ENCODE results near the gene SLC46A3. TPM values are rescaled to one million over a fixed set of nuclear protein-coding genes. Genes with fewer than 3 reads are reported as not detected.
A peak's percentile ranks its signal among the peaks of the same experiment; 100 is the strongest.

The SLC46A3 gene
- total RNA-seq, 1 donor from 2014 or later = 13.2 TPM

DNA sequence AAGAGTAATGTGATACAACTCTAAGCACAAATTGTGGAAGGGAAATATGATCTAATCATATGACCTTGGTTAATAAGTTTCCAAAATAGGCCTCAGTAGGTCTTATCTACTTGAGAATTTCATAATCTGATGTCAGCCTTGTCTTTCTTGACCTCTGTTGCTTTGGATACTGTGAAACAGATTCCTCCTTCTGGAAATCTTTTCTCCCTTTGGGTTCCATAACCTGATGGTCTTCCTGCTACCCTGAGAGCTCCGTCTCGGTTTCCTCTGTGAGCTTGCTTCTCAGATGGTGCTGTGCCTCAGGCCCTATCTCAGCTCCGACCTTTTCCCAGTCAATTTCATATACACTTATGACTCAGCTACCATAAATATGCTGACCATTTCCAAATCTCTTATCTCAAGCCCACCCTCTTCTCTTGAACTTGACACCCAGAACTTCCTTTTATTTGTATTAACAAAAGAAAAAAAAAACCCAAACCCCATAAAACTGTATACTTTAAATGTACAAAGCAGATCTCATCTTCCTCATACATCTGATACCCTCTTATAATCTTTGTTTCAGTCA is 6.4 kb upstream of the SLC46A3 start:
- Mint-ChIP-seq H3K36me3 (ENCODE audit: unreplicated experiment) (no peaks in the 10 kb centered on the region), H3K27ac (ENCODE audit: unreplicated experiment) (no peak overlapping the region)

GRCh38 chr13:28723806-28724205 is 5.0 kb upstream of the SLC46A3 start:
- Mint-ChIP-seq H3K27ac (ENCODE audit: unreplicated experiment) (no peak overlapping the region), H3K4me3 (ENCODE audit: unreplicated experiment) (no peak overlapping the region), H3K4me1 (ENCODE audit: unreplicated experiment) (peaks cover 15% of the 10 kb centered on the region), H3K9me3 (ENCODE audit: unreplicated experiment) (no peaks in the 10 kb centered on the region), H3K36me3 (ENCODE audit: unreplicated experiment) (no peaks in the 10 kb centered on the region), H3K27me3 (ENCODE audit: unreplicated experiment) (no peaks in the 10 kb centered on the region)
- no peak for TF ChIP-seq CTCF (IDR thresholded peaks at IDR 0.05)
- no peak for DNase-seq (ENCODE audit: extremely low spot score, unreplicated experiment)

More for the DNA sequence above, 6.4 kb upstream of the SLC46A3 start:
- Mint-ChIP-seq H3K27me3 (ENCODE audit: unreplicated experiment) (no peaks in the 10 kb centered on the region), H3K4me1 (ENCODE audit: unreplicated experiment) (peaks cover 2% of the 10 kb centered on the region), H3K4me3 (ENCODE audit: unreplicated experiment) (no peak overlapping the region), H3K9me3 (ENCODE audit: unreplicated experiment) (no peaks in the 10 kb centered on the region)
- DNase-seq (ENCODE audit: extremely low spot score, unreplicated experiment) = no peak
- TF ChIP-seq CTCF (IDR thresholded peaks at IDR 0.05) = no peak

DNA sequence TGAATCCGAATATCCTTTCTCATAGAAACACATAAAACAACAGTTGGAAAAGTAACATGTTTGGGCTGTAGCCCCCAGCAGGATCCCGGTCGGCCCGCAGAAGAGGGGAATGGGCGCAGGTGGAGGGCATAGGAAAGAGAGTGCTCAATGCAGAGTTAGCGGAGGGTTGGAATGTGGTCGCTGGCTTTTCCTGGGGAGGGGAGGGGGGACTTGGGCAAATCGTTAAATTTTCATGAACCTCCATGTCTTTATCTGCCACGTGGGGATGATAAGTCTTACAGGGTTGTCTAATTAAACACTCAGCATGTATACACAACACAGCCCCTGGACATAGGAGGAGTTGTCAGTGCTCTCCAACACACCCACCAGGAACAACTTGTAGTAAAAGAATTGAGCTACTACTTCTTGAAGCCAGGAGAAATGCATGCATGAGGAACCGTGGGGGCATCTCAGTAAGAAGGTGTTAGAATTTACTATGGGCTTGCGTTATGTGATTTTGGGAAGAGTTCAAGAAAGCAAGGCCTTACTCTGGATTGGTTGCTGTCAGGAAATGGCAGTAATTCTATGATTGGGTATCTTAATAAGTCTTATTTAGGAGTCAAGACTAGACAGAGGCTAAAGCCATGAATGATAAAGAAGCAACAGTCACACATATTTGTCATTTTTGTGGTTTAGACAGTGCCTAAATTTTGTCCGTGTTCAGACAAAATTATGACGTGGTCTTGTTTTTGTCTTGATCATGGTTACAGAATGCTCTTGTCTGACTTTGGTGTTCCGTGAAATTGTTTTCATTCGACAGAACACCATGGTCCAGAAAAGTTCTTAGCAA is 671 bp upstream of the SLC46A3 start:
- no peaks in the 10 kb centered on the region for H3K27me3 Mint-ChIP-seq (ENCODE audit: unreplicated experiment)
- DNase-seq (ENCODE audit: extremely low spot score, unreplicated experiment) = no peak
- no peaks in the 10 kb centered on the region for H3K9me3 Mint-ChIP-seq (ENCODE audit: unreplicated experiment)
- no peak for TF ChIP-seq CTCF (IDR thresholded peaks at IDR 0.05)
- no peaks in the 10 kb centered on the region for H3K36me3 Mint-ChIP-seq (ENCODE audit: unreplicated experiment)
- H3K27ac Mint-ChIP-seq (ENCODE audit: unreplicated experiment) = peak overlapping the region; percentile 98
- H3K4me1 Mint-ChIP-seq (ENCODE audit: unreplicated experiment) = peaks cover 32% of the 10 kb centered on the region
- H3K4me3 Mint-ChIP-seq (ENCODE audit: unreplicated experiment) = peak overlapping the region; percentile 92

GRCh38 chr13:28718196-28718542 is 601 bp downstream of the SLC46A3 start:
- H3K27ac Mint-ChIP-seq (ENCODE audit: unreplicated experiment) = peak overlapping the region; percentile 98

More at GRCh38 chr13:28718196-28718542, 601 bp downstream of the SLC46A3 start:
- H3K27me3 Mint-ChIP-seq (ENCODE audit: unreplicated experiment) = no peaks in the 10 kb centered on the region
- peaks cover 32% of the 10 kb centered on the region for H3K4me1 Mint-ChIP-seq (ENCODE audit: unreplicated experiment)
- no peak for DNase-seq (ENCODE audit: extremely low spot score, unreplicated experiment)
- TF ChIP-seq CTCF (IDR thresholded peaks at IDR 0.05) = no peak
- H3K4me3 Mint-ChIP-seq (ENCODE audit: unreplicated experiment) = peak overlapping the region; percentile 92
- no peaks in the 10 kb centered on the region for H3K9me3 Mint-ChIP-seq (ENCODE audit: unreplicated experiment)
- no peaks in the 10 kb centered on the region for H3K36me3 Mint-ChIP-seq (ENCODE audit: unreplicated experiment)

Data from osteocyte (in vitro differentiated cells).